Measurements from ENCODE around the gene SBK1. TPM values are rescaled to one million over a fixed set of nuclear protein-coding genes. Genes with fewer than 3 reads are reported as not detected.

SBK1 gene
- total RNA-seq, 4 donors from 2014 or later, result 0.26 to 1.2 (median 0.64) TPM; not detected in 1

GRCh38 chr16:28280881-28281836 lies 11.2 kb upstream of the SBK1 start:
- TF ChIP-seq, protein P1, sequence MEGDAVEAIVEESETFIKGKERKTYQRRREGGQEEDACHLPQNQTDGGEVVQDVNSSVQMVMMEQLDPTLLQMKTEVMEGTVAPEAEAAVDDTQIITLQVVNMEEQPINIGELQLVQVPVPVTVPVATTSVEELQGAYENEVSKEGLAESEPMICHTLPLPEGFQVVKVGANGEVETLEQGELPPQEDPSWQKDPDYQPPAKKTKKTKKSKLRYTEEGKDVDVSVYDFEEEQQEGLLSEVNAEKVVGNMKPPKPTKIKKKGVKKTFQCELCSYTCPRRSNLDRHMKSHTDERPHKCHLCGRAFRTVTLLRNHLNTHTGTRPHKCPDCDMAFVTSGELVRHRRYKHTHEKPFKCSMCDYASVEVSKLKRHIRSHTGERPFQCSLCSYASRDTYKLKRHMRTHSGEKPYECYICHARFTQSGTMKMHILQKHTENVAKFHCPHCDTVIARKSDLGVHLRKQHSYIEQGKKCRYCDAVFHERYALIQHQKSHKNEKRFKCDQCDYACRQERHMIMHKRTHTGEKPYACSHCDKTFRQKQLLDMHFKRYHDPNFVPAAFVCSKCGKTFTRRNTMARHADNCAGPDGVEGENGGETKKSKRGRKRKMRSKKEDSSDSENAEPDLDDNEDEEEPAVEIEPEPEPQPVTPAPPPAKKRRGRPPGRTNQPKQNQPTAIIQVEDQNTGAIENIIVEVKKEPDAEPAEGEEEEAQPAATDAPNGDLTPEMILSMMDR (IDR thresholded peaks at IDR 0.05), result no peak
- TF ChIP-seq POLR2A (IDR thresholded peaks at IDR 0.05), result no peak
- intact Hi-C loops (cut with DNase I; ENCODE audit: low total_unique reads), result no loop called here
- no peaks in the 10 kb centered on the region for H3K9me3 ChIP-seq

GRCh38 chr16:28282045-28282444 lies 10.3 kb upstream of the SBK1 start:
- intact Hi-C loops (cut with DNase I; ENCODE audit: low total_unique reads), result no loop called here
- Histone ChIP-seq H3K4me1 (no peaks in the 10 kb centered on the region), H3K4me3 (no peak overlapping the region), H3K36me3 (no peaks in the 10 kb centered on the region), H3K9me3 (no peaks in the 10 kb centered on the region), H3K27ac (no peak overlapping the region), H3K27me3 (no peaks in the 10 kb centered on the region)
- TF ChIP-seq, protein P1 (IDR thresholded peaks at IDR 0.05), result no peak
- no peak for TF ChIP-seq POLR2A (IDR thresholded peaks at IDR 0.05)
- no peak for DNase-seq

More at GRCh38 chr16:28280881-28281836, 11.2 kb upstream of the SBK1 start:
- no peak overlapping the region for H3K4me3 ChIP-seq
- DNase-seq, result no peak
- H3K36me3 ChIP-seq, result no peaks in the 10 kb centered on the region
- no peaks in the 10 kb centered on the region for H3K27me3 ChIP-seq
- H3K4me1 ChIP-seq, result no peaks in the 10 kb centered on the region
- H3K27ac ChIP-seq, result no peak overlapping the region

- intact Hi-C loops (cut with DNase I; ENCODE audit: low total_unique reads), result no loop called here
- TF ChIP-seq POLR2A (IDR thresholded peaks at IDR 0.05), result no peak
- TF ChIP-seq, protein P1 (IDR thresholded peaks at IDR 0.05), result no peak
- H3K9me3 ChIP-seq, result no peaks in the 10 kb centered on the region
These were observed 9.2 kb upstream of the SBK1 start for GRCh38 chr16:28283173-28283572.

DNA sequence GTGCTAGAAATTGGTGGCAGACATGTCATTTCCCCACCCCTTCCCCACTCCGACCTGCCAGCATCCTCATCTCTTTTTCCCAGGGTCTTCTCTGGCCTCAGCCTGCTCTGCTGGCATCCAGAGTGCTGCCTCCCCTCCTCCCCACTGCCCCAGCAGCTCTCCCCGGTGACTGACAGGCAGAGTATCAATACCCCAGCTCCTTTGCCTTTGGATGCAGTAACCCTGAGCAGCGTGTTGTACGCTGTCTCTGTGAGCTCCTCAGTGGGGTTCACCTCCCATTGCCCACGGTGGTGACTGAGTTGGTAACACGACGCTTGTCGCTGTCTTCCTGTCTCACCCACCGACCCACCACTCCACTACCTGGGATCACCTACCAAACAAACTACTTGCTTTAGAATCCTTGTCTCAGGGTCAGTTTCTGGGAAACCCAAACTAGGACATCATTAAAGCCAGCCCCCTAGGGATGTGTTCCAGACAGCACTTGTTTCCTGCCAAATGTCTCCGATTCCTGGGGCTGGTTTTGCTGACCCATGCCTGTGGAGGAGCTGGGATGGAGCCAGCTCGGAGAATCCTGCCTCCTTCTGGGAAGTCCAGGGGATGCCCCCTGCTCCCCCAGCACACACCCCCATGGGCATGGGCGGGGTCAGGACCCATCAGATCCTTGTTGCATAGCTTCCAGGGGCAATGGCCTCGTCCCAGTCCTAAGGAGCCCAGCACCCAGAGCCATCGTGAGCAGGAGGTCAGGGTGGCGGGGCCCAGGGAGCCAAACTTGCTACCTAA lies 8.3 kb upstream of the SBK1 start:
- intact Hi-C loops (cut with DNase I; ENCODE audit: low total_unique reads), result no loop called here
- H3K27me3 ChIP-seq, result no peaks in the 10 kb centered on the region

More at GRCh38 chr16:28283173-28283572, 9.2 kb upstream of the SBK1 start:
- no peak overlapping the region for H3K4me3 ChIP-seq
- no peaks in the 10 kb centered on the region for H3K36me3 ChIP-seq
- H3K27me3 ChIP-seq, result no peaks in the 10 kb centered on the region
- DNase-seq, result no peak
- H3K4me1 ChIP-seq, result no peaks in the 10 kb centered on the region
- H3K27ac ChIP-seq, result no peak overlapping the region

GRCh38 chr16:28285649-28286048 lies 6.7 kb upstream of the SBK1 start:
- DNase-seq, result no peak
- Histone ChIP-seq H3K27me3 (no peaks in the 10 kb centered on the region), H3K9me3 (no peaks in the 10 kb centered on the region), H3K27ac (no peak overlapping the region), H3K36me3 (no peaks in the 10 kb centered on the region), H3K4me3 (no peak overlapping the region), H3K4me1 (no peaks in the 10 kb centered on the region)
- intact Hi-C loops (cut with DNase I; ENCODE audit: low total_unique reads), result no loop called here
- TF ChIP-seq, protein P1 (IDR thresholded peaks at IDR 0.05), result no peak
- no peak for TF ChIP-seq POLR2A (IDR thresholded peaks at IDR 0.05)

More for the DNA sequence above, 8.3 kb upstream of the SBK1 start:
- Histone ChIP-seq H3K36me3 (no peaks in the 10 kb centered on the region), H3K27ac (no peak overlapping the region), H3K4me1 (no peaks in the 10 kb centered on the region), H3K9me3 (no peaks in the 10 kb centered on the region), H3K4me3 (no peak overlapping the region)
- no peak for TF ChIP-seq POLR2A (IDR thresholded peaks at IDR 0.05)
- no peak for DNase-seq
